SW480 (cell line): ENCODE results near the gene TBX5.

Experiments
- DNase-seq: peaks from one replicate; pipeline ENCODE4 v3.0.0-alpha.2; 2016; ENCODE audit warnings: low spot score

TBX5 gene

DNA sequence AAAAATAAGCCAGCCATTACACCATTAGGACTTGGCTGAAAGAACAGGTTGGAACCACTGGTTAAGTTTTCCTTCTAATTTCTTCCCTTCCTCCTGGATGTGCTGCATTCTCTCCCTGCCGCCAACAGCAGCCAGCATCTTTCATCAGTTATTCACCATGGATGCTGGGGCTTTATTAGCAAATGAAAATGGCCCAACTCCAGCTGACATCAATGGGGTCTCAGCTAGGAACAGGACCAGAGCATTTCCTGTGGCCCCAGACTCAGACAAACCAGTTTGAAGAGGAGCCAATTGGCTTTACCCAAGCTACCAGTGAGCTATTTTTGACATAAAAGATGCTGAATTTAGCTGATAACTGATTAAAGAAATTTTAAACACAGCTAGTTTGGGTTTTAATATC is 26.0 kb upstream of the TBX5 start:
- DNase-seq: no peak

DNA sequence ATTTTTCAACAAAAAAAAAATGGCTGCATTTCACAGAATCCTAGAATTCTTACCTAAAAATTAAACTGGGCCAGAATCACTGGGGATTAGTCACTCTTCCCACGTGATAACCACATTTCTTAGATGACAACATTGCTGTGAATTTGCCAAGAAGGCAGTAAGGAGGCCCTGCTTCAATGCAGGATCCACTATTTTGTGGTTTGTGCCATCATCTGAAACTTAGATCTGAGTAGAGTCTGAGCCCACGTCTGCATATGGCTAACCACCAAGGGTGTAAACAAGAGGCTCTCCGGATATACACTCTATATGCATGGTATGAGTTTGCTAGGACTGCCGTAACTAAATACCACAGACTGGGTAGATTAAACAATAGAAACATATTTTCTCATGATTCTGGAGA is 24.4 kb upstream of the TBX5 start:
- peak; percentile 7 for DNase-seq

DNA sequence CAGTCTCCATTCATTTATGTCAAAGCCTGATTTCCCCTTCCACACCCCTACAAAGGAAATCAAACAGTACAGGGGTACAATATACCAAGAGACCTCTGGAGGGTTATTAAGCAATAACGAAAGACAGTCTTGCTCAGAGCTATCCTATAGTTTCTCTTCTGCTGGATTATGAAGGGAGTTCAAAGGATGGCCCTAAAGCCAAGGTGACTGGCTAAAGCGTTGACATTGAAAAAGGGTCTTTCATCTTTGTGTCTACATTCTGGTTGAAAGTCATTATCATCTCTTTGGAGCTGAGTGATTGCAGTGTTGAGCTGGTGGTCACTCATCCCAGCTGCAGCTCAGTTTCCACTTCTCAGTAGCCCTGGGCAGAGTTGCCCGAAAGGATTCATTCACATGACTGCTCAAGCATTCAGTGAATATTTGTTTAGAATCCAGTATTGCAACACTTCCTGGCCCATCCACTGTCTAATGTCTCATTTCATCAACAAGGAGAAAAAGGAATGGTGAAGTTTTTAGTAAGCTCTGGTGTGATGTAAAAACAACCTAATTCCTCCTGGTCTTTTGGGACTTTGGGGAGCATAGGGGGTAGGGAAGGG is 19.2 kb upstream of the TBX5 start:
- no peak for DNase-seq

DNA sequence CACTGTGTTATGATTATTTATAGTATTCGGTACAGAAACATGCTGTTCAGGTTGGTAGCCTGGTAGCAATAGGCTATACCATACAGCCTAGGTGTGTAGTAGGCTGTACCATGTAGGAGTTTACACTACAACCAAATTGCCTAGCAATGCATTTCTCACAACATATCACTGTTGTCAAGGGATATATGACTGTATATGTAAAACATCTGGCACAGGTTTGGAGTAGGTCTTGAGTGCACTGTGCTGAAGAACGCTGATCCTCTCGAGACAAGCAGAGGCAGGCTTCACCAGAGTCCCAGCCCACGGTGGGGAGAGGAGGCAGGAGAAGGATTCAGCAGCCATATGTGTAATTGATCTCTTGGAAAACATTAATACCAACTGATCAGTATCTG is 15.0 kb upstream of the TBX5 start:
- no peak for DNase-seq

DNA sequence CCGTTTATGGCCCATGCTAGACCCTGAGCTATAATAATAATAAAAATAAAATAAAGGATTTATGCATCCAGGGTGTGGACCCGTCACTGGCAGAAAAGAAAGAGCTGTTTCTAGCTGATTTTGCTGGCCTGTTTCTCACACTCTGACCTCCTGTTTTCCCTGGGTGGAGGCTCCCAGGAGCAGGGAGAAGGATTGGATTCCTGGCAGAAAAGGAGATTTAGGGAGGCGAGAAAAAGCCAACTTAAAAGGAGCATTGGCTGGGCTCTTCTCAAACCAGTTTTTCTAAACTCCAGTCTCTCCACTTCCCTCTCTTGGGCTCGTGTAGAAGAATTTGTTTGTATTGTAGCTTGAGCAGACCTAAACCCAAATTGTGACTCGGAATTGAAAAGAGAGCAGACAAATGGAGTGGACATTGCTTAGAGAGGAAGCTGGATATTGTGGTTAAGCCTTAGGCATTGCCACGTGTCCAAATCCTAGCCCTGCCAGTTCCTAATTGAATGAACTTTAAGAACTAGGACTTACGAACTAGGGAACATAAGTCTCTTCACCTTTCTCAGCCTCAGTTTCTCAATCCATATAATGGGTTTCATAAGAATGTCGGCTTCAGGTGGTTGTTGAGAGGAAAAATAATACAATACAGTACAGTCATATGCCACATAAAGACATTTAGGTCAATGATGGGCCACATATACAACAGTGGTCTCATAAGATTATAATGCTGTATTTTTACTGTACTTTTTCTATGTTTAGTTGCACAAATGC is 14.4 kb upstream of the TBX5 start:
- no peak for DNase-seq

DNA sequence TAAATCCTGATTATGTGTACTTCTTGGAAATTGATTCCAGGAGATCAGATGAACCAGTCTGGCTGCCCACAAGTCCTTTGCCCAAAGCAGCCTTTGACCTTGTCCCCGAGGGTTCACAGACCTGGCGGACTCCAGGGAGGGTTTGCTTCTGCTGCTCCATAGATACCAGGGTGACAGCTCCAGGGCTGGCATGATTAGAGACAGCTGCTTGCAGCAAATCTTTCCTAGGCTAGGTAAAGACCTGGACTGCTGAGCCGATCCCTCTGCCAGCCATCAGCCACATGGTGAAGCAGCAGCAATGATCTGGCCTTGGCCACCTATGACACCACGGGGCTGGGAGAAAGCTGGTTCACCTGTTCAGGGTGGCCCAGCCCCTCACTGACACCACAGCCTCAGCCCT is 10.1 kb upstream of the TBX5 start:
- DNase-seq: no peak

DNA sequence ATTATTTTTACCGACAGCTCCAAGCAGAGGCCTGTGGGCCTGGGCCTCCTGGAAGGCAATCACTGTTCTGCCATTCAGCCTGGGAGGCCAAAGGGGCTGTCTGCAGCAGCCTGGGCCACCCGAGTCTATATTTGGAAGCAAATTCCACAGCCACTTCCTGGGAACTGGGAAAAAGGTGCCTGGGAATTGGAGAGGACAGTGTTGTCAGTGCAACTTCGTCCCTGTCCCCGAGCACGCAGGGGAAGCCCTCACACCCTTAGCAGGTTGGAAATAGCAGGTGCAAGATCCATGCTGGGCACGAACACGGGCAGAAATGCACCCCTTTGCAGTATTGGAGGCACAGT is 9.6 kb upstream of the TBX5 start:
- no peak for DNase-seq

DNA sequence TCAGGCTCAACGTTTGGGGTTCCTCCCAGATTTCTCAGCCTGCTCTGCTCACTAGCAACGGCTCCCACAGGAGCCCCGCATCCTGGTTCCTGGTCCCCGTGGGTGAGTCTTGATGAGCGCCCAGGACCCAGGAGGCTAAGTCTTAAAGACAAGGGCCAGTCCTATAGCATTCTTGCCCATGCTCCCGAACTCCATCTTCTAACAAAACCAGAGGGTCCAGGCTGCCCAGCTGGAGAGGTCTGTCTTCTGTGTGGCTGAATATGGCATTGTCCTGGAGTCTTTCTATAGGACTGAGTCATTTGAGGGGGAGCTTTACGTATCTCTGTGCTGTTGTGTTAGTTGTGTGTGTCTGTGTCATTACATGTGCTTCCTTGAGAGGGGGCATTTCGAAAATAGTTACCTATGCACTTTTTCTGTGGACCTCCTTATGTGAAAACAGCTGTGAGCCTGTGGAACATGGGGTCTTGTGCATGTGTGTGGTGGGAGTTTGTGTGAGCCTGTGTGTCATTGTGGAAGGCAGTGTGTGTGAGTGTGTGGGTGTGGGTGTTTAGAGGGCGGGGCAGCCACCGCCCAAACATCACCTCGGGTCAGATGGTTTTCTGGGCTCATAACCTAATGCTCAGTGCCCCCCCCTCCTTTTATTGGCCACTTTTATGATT is 9.1 kb upstream of the TBX5 start:
- no peak for DNase-seq

DNA sequence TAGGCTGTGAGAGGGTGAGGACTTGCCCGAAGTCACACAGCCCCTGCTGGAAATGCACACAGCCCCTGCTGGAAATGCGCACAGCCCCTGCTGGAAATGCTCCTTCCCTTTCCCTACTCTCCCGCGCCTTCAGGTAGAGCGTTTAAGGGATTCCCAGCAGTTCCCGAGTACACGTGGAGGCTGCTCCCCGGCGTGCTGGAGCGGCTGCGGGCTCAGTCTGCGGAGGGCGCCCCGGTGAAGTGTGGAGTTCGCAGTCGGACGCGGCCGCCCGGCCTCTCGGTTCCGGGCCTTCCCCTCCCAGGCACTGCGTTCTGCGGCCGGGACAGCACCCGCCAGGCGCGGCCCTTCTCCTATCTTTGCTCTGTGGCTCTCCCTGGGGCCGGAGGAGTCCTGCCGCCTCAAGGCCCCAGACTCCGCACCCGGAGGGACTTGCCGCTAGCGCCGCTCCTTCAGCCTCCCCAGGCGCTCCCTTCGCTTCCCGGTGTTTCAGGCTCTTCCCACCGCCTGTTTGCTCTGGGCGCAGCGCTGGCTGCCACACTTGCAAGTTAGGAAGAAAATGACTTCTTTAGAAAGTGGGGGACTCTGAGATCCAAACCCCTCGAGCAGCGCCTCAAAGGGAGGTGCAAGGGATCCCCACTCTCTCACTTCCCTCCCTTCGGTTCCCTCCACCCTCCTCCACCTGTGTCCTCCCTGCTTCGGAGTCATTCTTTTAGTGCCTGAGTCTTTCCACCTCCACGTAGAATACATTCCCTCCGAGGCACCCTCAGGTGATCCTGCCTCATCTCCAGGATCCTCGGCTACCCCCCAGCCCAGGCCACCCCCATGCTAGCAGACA is 8.3 kb upstream of the TBX5 start:
- DNase-seq: no peak

DNA sequence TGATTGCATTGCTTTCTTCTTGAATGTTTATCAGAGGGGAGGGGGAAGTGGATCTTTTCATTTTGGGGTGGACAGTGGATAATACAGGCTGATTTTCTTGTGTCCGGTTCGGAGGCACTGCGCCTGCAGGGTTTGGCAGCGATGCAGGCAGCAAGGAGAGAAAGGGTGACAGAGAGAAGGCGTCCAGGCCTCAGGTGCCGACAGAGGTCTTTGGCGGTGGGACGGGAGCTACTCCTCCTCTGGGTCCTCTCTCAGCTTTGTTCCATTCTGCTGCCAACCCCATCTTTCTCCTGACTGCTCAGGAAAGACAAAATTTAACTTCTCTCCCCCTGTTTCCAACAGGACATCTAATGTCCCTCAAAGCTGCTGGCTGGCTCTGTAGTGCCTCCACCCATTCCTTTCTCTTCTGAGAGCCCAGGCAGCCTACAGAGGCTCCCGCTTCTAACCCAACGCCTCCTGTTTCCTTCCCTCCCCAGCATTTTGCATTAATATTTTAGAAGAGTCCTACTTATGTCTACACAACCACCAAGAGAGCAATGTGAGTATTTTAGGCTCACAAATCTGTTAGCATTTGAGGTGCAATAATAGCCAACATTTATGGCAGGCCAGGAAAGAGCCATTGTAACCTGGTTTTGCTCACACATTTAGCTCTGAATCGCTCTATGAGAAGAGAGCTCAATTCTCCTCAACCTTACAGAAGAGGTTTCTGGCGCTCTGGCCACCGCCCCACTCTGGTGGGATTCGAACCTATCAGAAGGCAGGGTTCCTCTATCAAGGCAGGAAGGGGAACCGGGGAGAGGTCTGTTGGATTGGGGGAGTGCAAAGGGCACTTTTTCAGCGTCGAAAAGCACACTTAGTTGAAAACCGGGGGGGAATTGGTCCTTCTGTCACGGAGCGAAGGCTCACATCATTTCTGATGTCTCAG is 7.1 kb upstream of the TBX5 start:
- DNase-seq: no peak

DNA sequence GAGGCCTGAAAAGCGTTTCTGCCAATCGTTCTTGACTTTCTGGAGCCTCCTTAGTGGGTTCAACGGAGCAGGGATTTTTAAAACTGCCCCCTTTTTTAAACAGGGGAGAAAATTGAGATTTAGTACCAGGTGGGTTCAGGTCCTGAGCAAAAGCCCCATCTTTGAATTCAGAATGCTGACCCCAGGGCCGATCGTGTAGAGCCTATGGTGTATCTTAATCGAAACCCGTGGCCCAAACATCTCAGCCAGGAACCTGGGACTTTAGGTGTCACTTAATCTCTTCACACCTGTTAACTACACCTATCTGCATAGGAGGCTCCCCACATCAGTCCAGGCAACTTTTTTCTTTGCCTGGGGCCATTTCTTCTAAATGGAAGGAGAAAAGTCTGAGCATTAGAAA is 6.4 kb upstream of the TBX5 start:
- DNase-seq: no peak

DNA sequence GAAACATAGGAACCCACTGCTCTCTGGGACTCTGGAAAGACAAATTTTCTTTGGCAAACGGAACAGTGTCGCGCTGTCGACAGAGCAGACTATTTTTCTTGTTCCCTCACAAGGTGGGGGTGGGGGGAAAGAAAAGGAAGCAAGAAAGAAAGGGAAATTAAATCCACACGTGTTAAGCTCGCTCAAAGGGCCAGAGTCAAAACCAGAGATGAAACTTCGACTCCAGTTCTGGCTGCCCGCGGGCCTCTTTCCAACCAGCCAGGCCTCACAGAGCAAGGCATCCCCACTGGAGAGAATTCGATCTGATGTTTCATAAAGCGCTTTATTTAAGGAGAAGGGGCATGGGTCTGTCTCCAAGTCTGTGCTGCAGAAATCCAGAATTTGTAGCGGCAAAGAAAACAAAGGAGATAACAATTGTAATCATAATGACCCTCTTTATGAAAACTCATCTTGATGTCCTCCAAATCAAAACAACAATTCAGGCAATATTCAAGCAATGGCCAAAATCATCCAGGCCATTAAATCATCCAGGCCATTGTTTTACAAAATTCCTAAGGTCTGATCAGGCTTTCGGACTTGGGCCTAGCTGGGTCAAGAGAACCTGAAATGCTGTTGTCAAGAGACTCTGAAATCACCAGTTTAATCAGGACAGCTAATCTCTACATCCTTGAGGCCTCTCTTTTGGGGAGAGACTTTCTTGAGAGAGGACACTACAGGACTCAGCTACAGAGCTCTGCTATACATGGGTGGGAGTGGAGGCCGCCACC is 5.3 kb upstream of the TBX5 start:
- no peak for DNase-seq

DNA sequence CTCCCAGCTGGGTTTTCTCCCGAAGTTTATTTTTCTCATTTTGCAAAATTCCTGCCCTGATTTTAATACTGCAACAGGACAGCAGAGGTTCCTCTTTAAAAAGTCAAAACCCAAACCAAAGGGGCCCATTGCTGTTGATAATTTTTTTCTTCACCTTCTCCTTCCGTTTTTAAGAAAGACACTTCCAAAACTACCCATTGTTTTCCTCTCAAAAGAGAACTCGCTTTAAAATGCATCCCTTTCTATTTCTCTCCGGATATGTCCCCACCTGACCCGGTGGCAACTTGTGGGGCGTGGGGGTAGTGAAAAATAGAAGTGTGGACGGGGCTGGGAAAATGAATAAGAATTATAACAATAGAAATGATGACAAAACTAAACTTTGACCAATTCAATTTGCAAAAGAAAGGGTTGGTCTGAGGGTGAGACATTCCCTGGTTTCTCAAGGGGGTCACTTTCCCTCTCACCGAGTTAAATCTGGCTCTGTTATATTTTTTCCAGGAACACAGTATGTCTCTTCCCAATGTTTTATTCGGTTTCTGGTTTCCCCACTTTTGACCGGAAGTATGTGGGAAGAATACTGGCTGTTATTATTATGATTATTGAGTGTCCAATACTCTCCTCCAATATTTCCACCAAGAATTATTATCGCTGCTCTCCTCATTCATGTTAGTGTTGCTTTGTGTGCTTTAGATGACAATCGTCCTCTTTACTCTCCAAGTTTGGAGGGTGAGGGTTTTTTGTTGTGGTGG is 4.1 kb upstream of the TBX5 start:
- DNase-seq: no peak

DNA sequence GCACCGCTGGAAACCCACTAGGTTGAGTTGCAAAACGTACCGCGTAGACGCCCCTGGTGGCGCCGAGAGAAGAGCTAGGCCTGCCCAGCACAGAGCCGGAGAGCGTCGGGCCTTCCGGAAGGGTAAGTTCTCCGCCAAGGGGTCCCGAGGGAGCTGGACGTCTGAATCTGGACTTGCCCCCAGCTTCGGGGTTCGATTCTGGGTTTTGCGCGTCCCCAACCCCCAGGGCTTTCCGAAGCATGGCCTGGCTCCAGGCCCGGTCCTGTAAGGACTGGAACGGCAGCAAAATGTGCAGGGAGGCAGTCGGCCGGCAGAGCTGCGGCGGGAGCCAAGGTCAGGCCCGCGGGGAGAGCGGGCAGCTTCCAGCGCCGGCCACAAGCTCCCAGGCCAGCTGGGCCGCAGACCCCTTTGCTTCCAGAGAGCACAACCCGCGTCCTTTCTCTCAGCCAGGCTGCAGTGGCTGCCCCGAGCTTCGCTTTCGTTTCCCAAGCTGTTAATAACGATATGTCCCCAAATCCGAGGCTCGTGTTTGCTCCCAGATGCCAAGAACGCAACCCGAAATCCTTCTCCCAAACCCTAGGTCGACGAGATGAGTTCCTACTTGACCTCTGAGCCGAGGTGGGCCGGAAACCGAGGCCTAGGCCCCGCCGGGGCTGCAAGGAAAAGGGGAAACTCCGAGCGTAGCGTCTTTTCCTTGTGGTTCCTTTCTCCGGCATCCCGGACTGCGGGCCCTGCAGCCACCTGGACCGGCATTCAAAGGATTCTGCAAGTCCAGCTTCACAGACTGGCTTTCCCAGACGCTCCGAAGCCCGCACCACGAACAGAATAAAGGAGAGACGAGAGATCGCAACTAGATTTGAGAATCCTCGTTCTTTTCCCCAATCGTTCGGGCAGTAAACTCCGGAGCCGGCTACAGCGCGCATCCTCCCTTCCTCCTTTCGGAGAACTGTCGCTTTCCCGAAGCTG is 3.2 kb upstream of the TBX5 start:
- no peak for DNase-seq

DNA sequence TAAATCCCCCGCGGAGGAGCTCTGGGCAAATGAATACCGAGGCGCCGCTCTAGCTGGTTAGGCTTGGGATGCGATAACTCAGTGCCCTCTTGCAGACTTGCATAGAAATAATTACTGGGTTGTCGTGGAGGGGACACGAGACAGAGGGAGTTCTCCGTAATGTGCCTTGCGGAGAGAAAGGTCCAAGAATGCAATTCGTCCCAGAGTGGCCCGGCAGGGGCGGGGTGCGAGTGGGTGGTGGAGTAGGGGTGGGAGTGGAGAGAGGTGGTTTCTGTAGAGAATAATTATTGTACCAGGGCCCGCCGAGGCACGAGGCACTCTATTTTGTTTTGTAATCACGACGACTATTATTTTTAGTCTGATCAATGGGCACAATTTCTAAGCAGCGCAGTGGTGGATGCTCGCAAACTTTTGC is 2.5 kb upstream of the TBX5 start:
- DNase-seq: no peak

DNA sequence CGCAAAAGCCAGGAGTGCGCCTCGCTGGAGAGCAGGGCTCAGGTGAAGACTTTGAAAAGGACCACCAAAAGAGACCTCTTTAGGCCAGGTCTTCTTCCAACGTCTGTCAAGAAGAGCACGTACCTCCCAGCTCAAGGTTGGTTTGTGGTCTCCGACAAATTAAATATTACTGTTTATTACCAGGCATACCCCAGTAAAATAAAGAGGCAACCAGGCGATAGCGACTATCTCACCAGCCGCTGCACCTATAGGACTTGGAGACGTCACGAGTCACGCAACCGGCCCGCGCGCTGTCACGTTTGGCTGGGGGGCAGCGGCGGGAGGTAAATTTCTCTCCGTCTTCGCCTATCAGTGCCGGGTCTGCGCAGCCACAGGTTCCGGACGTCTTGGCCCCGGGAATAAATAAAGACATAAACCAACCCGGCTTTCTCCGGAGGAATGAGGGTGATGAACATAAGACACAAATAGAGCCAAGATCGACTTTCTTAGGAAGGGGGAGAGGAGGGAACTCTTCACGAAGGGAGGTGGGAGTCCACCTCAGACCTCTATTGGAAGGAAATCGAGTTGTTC is 2.0 kb upstream of the TBX5 start:
- DNase-seq: no peak

DNA sequence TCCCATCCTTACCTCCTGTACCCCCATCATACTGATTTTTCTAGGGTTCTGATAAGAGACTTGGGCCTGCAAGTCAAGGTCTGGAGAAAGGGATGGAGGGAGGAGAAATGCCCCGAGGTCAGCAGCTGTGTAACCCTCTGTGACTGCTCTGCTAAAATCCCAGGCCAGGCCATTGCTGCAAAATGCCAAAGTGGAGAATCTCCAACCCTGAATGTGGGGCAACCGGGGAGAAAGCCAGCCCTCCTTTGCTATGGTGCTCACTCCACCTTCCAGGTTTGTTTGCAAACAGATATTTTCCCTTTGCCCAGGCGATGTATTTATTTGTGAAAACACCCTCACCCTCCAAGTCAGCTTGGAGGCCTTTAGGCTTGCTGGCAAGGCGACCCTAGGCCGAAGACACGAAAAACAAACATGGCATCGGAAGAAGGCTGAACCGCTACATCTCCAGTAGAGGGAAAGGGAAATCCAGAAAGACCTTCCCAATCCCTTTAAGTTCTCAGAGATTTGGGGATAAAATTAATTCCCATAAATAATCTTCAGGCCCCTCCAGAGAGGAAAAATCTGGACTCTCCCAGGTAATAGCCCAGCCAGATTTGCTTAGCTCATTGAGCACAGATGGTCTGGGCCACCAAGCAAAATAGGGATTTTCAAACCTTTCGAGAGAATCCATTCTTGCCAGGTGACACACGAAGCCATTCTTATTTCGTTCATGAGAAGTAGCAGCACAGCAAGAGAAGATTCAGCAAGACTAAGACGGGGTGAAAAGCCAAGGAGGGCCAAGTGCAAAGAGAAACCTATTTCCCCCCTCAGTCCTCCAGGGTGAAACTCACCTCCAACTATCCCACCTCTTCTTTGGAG is 1.3 kb upstream of the TBX5 start:
- no peak for DNase-seq
